Glutamatergic neuron (in vitro differentiated cells): ENCODE measurements around the gene HBM. TPM values are rescaled to one million over a fixed set of nuclear protein-coding genes. Genes with fewer than 3 reads are reported as not detected.

ENCODE experiments used
- DNase-seq: peaks from one replicate; pipeline ENCODE4 v3.0.0; 2022
- H3K27ac Mint-ChIP-seq: one replicate; pipeline ENCODE4 v1.8.0; 2020; ENCODE audit warnings: mild to moderate bottlenecking, mixed read lengths, inconsistent platforms; ENCODE audit not compliant: unreplicated experiment
- H3K27me3 Mint-ChIP-seq: one replicate; pipeline ENCODE4 v1.8.0; 2020; ENCODE audit warnings: mild to moderate bottlenecking, moderate library complexity, mixed read lengths, inconsistent platforms; ENCODE audit not compliant: unreplicated experiment
- H3K36me3 Mint-ChIP-seq: one replicate; pipeline ENCODE4 v1.8.0; 2020; ENCODE audit warnings: mild to moderate bottlenecking, mixed read lengths, inconsistent platforms; ENCODE audit not compliant: unreplicated experiment
- H3K4me1 Mint-ChIP-seq: one replicate; pipeline ENCODE4 v1.8.0; 2020; ENCODE audit warnings: mild to moderate bottlenecking, low read depth, mixed read lengths, inconsistent platforms; ENCODE audit not compliant: unreplicated experiment
- H3K4me3 Mint-ChIP-seq: one replicate; pipeline ENCODE4 v1.8.0; 2020; ENCODE audit warnings: mild to moderate bottlenecking, mixed read lengths, inconsistent platforms; ENCODE audit not compliant: unreplicated experiment
- H3K9me3 Mint-ChIP-seq: one replicate; pipeline ENCODE4 v1.8.0; 2020; ENCODE audit warnings: mild to moderate bottlenecking, moderate library complexity, mixed read lengths, inconsistent platforms; ENCODE audit not compliant: unreplicated experiment
- CTCF ChIP-seq: fragments of 200-600 bp; sonication (generic); IDR thresholded peaks from one replicate; pipeline ENCODE4 v1.5.0; 2021; ENCODE audit not compliant: partially characterized antibody, unreplicated experiment
- total RNA-seq: library from RNA; stranded (reverse); fragmentation: NEBNext Ultra II Directional; extraction: Animal tissue kit (Norgen Biotek cat#: 25700); gene quantifications from one replicate; pipeline ENCODE4 v1.2.1, GENCODE V29; 2021; ENCODE audit not compliant: unreplicated experiment

Gene HBM
- total RNA-seq, 1 donor from 2014 or later = not detected

GRCh38 chr16:125011-125410 lies 40.8 kb upstream of the HBM start:
- DNase-seq = no peak
- Mint-ChIP-seq H3K27me3 (no peaks in the 10 kb centered on the region), H3K4me1 (no peaks in the 10 kb centered on the region), H3K9me3 (no peaks in the 10 kb centered on the region), H3K4me3 (no peak overlapping the region), H3K27ac (no peak overlapping the region), H3K36me3 (no peaks in the 10 kb centered on the region)
- no peak for TF ChIP-seq CTCF

DNA sequence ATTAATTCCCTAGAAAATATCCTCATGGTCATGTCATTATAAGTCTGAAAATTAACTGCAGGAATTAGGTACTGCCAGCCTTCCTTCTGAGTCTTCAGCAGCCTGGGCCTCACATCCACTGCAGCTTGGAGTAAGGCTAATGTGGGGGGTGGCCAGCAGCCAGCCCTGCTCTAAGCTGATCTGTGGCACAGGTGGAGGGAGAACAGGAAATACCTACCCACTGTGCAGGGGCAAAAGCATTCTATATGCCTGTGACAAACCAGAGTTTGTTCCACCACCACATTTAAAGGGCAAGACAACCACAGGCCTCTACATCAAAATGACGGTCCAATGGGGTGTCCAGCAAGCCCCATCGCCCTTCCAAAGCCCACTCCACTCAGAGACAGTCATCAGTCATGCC lies 36.7 kb upstream of the HBM start:
- Mint-ChIP-seq H3K27ac (no peak overlapping the region), H3K36me3 (no peaks in the 10 kb centered on the region), H3K27me3 (no peaks in the 10 kb centered on the region), H3K4me1 (no peaks in the 10 kb centered on the region), H3K4me3 (no peak overlapping the region), H3K9me3 (no peaks in the 10 kb centered on the region)
- no peak for DNase-seq
- TF ChIP-seq CTCF = no peak

GRCh38 chr16:130533-131173 lies 35.1 kb upstream of the HBM start:
- Mint-ChIP-seq H3K4me3 (no peak overlapping the region), H3K27me3 (no peaks in the 10 kb centered on the region), H3K36me3 (no peaks in the 10 kb centered on the region), H3K27ac (no peak overlapping the region), H3K9me3 (no peaks in the 10 kb centered on the region), H3K4me1 (no peaks in the 10 kb centered on the region)
- DNase-seq = no peak
- TF ChIP-seq CTCF = no peak

DNA sequence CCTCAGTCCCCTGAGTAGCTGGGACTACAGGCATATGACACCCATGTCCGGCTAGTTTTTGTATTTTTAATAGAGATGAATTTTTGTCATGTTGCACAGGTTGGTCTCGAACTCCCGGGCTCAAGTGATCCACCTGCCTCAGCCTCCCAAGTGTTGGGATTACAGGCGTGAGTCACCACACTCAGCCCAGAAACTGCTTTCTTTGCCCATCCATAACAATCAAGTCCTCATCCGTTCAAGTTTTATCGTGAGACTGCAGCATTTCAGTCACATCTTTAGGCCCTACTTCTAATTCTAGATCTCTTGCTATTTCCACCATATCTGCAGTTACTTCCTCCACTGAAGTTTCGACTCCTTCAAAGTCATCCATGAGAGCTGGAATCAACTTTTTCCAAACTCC lies 33.7 kb upstream of the HBM start:
- no peaks in the 10 kb centered on the region for H3K36me3 Mint-ChIP-seq
- no peak overlapping the region for H3K27ac Mint-ChIP-seq
- TF ChIP-seq CTCF = no peak

GRCh38 chr16:133716-134115 lies 32.1 kb upstream of the HBM start:
- no peak for DNase-seq
- H3K36me3 Mint-ChIP-seq = no peaks in the 10 kb centered on the region
- H3K4me1 Mint-ChIP-seq = no peaks in the 10 kb centered on the region
- peaks cover 2% of the 10 kb centered on the region for H3K27me3 Mint-ChIP-seq
- peaks cover 1% of the 10 kb centered on the region for H3K9me3 Mint-ChIP-seq
- H3K27ac Mint-ChIP-seq = no peak overlapping the region
- no peak for TF ChIP-seq CTCF
- H3K4me3 Mint-ChIP-seq = no peak overlapping the region

More for the DNA sequence above, 33.7 kb upstream of the HBM start:
- H3K9me3 Mint-ChIP-seq = no peaks in the 10 kb centered on the region
- H3K27me3 Mint-ChIP-seq = no peaks in the 10 kb centered on the region
- DNase-seq = no peak
- H3K4me1 Mint-ChIP-seq = no peaks in the 10 kb centered on the region
- no peak overlapping the region for H3K4me3 Mint-ChIP-seq
